ENCODE measurements around the gene PWP2. TPM values are rescaled to one million over a fixed set of nuclear protein-coding genes. Genes with fewer than 3 reads are reported as not detected.
"Not testable (repeated sequence)": the region's sequence is repeated elsewhere in the genome, so short reads cannot be mapped to it uniquely, and the experiment has no call there.

The PWP2 gene
- polyA plus RNA-seq, 2 donors: 2.2 to 3.2 TPM

DNA sequence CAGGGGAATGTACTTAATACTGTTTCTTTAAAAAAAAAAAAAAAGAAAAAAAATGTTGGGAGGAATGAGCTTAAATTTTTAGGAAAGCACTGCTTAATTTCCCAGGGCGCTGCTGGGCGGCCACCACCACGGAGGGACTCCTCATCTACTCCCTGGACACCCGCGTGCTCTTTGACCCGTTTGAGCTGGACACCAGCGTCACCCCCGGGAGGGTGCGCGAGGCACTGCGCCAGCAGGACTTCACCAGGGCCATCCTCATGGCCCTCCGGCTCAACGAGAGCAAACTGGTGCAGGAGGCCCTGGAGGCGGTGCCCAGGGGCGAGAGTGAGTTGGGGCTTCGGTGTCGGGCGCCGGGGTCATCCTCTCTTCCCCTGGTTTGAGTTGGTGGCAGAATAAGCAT, 20.6 kb downstream of the PWP2 start:
- H3K4me3 ChIP-seq (ENCODE audit: low read depth in 1 of 2, low read length in 2 of 2); H3K36me3 ChIP-seq (ENCODE audit: control insufficient read depth in 2 of 2, insufficient read depth in 2 of 2, low read length in 1 of 2); H3K27ac ChIP-seq (ENCODE audit: low read depth in 2 of 2, low read length in 1 of 2); H3K4me1 ChIP-seq (ENCODE audit: control insufficient read depth in 2 of 2, insufficient read depth in 2 of 2, low read length in 1 of 2); H3K9me3 ChIP-seq (ENCODE audit: control insufficient read depth in 2 of 2, insufficient read depth in 1 of 2, low read depth in 1 of 2, low read length in 1 of 2); H3K27me3 ChIP-seq (ENCODE audit: control insufficient read depth in 1 of 2, insufficient read depth in 2 of 2, low read length in 2 of 2): not testable (repeated sequence)
- WGBS, 2 donors: no CpG with 5 or more reads among the region's 19 CpGs

DNA sequence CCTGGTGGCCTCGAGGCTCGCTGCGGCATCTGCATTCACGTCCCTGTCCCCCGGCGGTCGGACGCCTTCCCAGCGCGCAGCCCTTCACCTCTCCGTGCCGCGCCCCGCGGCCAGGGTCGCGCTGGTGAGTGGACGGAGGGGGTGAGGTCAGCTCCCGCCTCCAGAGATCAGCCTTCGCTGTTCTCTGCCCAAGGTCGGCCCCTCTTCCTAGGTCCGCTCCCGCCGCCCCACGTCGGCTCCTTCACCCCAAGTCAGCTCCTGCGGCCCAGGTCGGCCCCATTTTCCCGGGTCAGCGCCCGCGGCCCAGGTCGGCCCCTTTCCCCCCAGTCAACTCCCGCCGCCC, 26.5 kb downstream of the PWP2 start:
- H3K4me1 ChIP-seq (ENCODE audit: control insufficient read depth in 2 of 2, insufficient read depth in 2 of 2, low read length in 1 of 2); H3K27me3 ChIP-seq (ENCODE audit: control insufficient read depth in 1 of 2, insufficient read depth in 2 of 2, low read length in 2 of 2); H3K4me3 ChIP-seq (ENCODE audit: low read depth in 1 of 2, low read length in 2 of 2); H3K27ac ChIP-seq (ENCODE audit: low read depth in 2 of 2, low read length in 1 of 2); H3K36me3 ChIP-seq (ENCODE audit: control insufficient read depth in 2 of 2, insufficient read depth in 2 of 2, low read length in 1 of 2); H3K9me3 ChIP-seq (ENCODE audit: control insufficient read depth in 2 of 2, insufficient read depth in 1 of 2, low read depth in 1 of 2, low read length in 1 of 2): not testable (repeated sequence)
- WGBS, 2 donors: no CpG with 5 or more reads among the region's 35 CpGs

- not testable (repeated sequence) for H3K4me1 ChIP-seq (ENCODE audit: control insufficient read depth in 2 of 2, insufficient read depth in 2 of 2, low read length in 1 of 2); H3K36me3 ChIP-seq (ENCODE audit: control insufficient read depth in 2 of 2, insufficient read depth in 2 of 2, low read length in 1 of 2); H3K4me3 ChIP-seq (ENCODE audit: low read depth in 1 of 2, low read length in 2 of 2); H3K27ac ChIP-seq (ENCODE audit: low read depth in 2 of 2, low read length in 1 of 2); H3K27me3 ChIP-seq (ENCODE audit: control insufficient read depth in 1 of 2, insufficient read depth in 2 of 2, low read length in 2 of 2); H3K9me3 ChIP-seq (ENCODE audit: control insufficient read depth in 2 of 2, insufficient read depth in 1 of 2, low read depth in 1 of 2, low read length in 1 of 2)
- WGBS, 2 donors: no CpG with 5 or more reads among the region's 8 CpGs
Observed at GRCh38 chr21:44134732-44135131, 27.5 kb downstream of the PWP2 start.

GRCh38 chr21:44138039-44138438, 30.8 kb downstream of the PWP2 start:
- H3K4me1 ChIP-seq (ENCODE audit: control insufficient read depth in 2 of 2, insufficient read depth in 2 of 2, low read length in 1 of 2); H3K27ac ChIP-seq (ENCODE audit: low read depth in 2 of 2, low read length in 1 of 2); H3K9me3 ChIP-seq (ENCODE audit: control insufficient read depth in 2 of 2, insufficient read depth in 1 of 2, low read depth in 1 of 2, low read length in 1 of 2); H3K4me3 ChIP-seq (ENCODE audit: low read depth in 1 of 2, low read length in 2 of 2); H3K36me3 ChIP-seq (ENCODE audit: control insufficient read depth in 2 of 2, insufficient read depth in 2 of 2, low read length in 1 of 2); H3K27me3 ChIP-seq (ENCODE audit: control insufficient read depth in 1 of 2, insufficient read depth in 2 of 2, low read length in 2 of 2): not testable (repeated sequence)
- no CpG with 5 or more reads among the region's 15 CpGs for WGBS, 2 donors

DNA sequence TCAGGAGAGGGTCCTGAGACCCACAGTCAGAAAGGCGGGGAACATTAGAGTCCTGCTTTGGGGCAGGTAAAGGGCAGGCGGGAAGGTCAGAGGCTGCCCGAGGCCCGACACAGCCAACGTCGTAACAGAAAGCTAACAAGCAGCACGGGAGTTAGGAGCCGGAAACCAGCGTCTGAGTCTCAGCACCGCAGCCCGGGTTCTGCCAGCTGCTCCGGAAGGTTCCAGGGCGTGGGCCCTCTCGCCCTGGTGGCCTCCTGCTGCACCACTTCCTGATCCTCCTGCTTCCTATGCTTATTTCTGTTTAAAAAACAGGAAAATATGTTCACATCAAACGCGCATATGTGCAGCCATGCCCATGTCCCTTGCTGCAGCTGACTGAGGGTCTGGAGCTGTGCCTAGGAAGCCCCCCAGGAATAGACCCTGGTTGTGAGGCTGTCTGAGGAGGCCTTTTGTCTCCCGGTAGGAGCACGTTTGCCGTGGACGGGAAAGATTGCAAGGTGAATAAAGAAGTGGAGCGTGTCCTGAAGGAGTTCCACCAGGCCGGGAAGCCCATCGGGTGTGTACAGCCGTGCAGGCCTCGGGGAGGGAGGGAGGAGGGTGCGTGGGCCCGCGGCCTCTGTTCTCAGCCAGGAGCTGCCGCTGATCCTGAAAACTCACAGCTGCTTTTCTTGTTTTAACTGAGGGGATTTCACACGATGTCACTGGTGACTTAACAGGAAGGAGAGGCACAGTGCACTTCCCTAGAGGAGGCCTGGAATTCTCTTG, 32.8 kb downstream of the PWP2 start:
- H3K27me3 ChIP-seq (ENCODE audit: control insufficient read depth in 1 of 2, insufficient read depth in 2 of 2, low read length in 2 of 2); H3K4me3 ChIP-seq (ENCODE audit: low read depth in 1 of 2, low read length in 2 of 2); H3K36me3 ChIP-seq (ENCODE audit: control insufficient read depth in 2 of 2, insufficient read depth in 2 of 2, low read length in 1 of 2); H3K4me1 ChIP-seq (ENCODE audit: control insufficient read depth in 2 of 2, insufficient read depth in 2 of 2, low read length in 1 of 2); H3K27ac ChIP-seq (ENCODE audit: low read depth in 2 of 2, low read length in 1 of 2); H3K9me3 ChIP-seq (ENCODE audit: control insufficient read depth in 2 of 2, insufficient read depth in 1 of 2, low read depth in 1 of 2, low read length in 1 of 2): not testable (repeated sequence)
- 70 to 80% methylated on average over 4 to 6 of the region's 30 CpGs for WGBS, 2 donors

DNA sequence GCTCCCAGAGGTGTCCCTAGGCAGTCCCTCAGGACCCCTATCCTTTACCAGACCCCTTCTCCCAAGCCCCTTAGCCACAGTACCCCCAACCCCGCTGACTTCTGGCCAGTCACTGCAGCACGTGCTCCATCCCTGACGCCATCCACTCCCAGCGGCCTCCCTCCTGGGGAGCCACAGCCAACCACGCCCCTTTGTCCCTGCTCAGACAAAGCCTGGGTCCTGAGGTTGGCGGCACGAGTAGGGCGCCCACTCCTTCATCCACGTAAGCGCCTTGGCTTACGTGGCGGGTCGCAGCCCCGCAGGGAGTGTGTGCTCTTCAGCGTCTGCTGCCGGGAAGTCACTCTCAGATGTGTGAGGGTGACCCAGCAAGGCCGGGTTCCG, 33.3 kb downstream of the PWP2 start:
- no CpG with 5 or more reads among the region's 18 CpGs for WGBS, 2 donors
- not testable (repeated sequence) for H3K9me3 ChIP-seq (ENCODE audit: control insufficient read depth in 2 of 2, insufficient read depth in 1 of 2, low read depth in 1 of 2, low read length in 1 of 2); H3K36me3 ChIP-seq (ENCODE audit: control insufficient read depth in 2 of 2, insufficient read depth in 2 of 2, low read length in 1 of 2); H3K27me3 ChIP-seq (ENCODE audit: control insufficient read depth in 1 of 2, insufficient read depth in 2 of 2, low read length in 2 of 2); H3K4me1 ChIP-seq (ENCODE audit: control insufficient read depth in 2 of 2, insufficient read depth in 2 of 2, low read length in 1 of 2); H3K27ac ChIP-seq (ENCODE audit: low read depth in 2 of 2, low read length in 1 of 2); H3K4me3 ChIP-seq (ENCODE audit: low read depth in 1 of 2, low read length in 2 of 2)

DNA sequence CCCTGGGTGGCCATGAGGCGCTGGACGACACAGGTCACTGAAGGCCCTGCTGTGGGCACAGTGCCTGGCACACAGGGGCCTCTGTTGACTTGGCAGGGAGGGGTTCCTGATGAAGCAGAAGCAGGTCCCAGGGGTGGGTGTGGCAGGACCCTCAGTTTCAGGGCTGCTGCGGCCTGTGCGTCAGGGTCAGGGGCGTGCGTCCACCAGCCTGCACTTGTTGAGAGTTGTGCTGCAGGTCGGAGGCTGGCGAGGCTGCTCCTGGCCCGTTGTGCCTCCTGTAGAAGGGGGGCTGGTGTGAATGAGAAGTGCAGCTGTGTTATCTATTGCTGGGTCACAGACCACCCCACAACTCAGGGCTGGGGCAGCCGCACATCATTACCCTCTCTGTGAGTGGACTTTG, 35.3 kb downstream of the PWP2 start:
- H3K4me3 ChIP-seq (ENCODE audit: low read depth in 1 of 2, low read length in 2 of 2); H3K36me3 ChIP-seq (ENCODE audit: control insufficient read depth in 2 of 2, insufficient read depth in 2 of 2, low read length in 1 of 2); H3K9me3 ChIP-seq (ENCODE audit: control insufficient read depth in 2 of 2, insufficient read depth in 1 of 2, low read depth in 1 of 2, low read length in 1 of 2); H3K27ac ChIP-seq (ENCODE audit: low read depth in 2 of 2, low read length in 1 of 2); H3K27me3 ChIP-seq (ENCODE audit: control insufficient read depth in 1 of 2, insufficient read depth in 2 of 2, low read length in 2 of 2); H3K4me1 ChIP-seq (ENCODE audit: control insufficient read depth in 2 of 2, insufficient read depth in 2 of 2, low read length in 1 of 2): not testable (repeated sequence)
- WGBS, 2 donors: no CpG with 5 or more reads among the region's 10 CpGs

DNA sequence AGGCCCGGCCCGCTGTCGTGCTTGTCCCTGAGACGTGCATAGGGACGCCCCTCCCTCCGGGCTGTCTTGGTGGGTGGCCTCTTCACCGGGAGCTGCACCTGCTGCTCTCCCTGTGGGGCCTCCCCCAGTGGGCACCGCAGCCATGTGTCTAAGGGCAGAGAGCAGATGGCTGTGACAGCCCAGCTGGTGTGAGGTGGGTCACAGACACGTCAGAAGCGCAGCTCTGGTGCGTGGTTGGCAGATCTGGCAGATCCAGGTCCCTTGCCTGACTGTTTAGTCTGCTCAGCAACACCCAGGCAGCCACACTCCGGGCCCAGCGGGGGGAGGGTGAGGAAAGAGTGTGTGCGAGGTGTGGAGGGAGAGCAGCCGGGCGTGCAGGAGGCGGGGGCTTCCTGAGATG, 36.2 kb downstream of the PWP2 start:
- not testable (repeated sequence) for H3K4me3 ChIP-seq (ENCODE audit: low read depth in 1 of 2, low read length in 2 of 2); H3K27me3 ChIP-seq (ENCODE audit: control insufficient read depth in 1 of 2, insufficient read depth in 2 of 2, low read length in 2 of 2); H3K4me1 ChIP-seq (ENCODE audit: control insufficient read depth in 2 of 2, insufficient read depth in 2 of 2, low read length in 1 of 2); H3K9me3 ChIP-seq (ENCODE audit: control insufficient read depth in 2 of 2, insufficient read depth in 1 of 2, low read depth in 1 of 2, low read length in 1 of 2); H3K36me3 ChIP-seq (ENCODE audit: control insufficient read depth in 2 of 2, insufficient read depth in 2 of 2, low read length in 1 of 2); H3K27ac ChIP-seq (ENCODE audit: low read depth in 2 of 2, low read length in 1 of 2)
- WGBS, 2 donors: no CpG with 5 or more reads among the region's 17 CpGs

GRCh38 chr21:44143996-44144395, 36.8 kb downstream of the PWP2 start:
- no CpG with 5 or more reads among the region's 8 CpGs for WGBS, 2 donors
- H3K27ac ChIP-seq (ENCODE audit: low read depth in 2 of 2, low read length in 1 of 2); H3K9me3 ChIP-seq (ENCODE audit: control insufficient read depth in 2 of 2, insufficient read depth in 1 of 2, low read depth in 1 of 2, low read length in 1 of 2); H3K27me3 ChIP-seq (ENCODE audit: control insufficient read depth in 1 of 2, insufficient read depth in 2 of 2, low read length in 2 of 2); H3K4me3 ChIP-seq (ENCODE audit: low read depth in 1 of 2, low read length in 2 of 2); H3K4me1 ChIP-seq (ENCODE audit: control insufficient read depth in 2 of 2, insufficient read depth in 2 of 2, low read length in 1 of 2); H3K36me3 ChIP-seq (ENCODE audit: control insufficient read depth in 2 of 2, insufficient read depth in 2 of 2, low read length in 1 of 2): not testable (repeated sequence)

DNA sequence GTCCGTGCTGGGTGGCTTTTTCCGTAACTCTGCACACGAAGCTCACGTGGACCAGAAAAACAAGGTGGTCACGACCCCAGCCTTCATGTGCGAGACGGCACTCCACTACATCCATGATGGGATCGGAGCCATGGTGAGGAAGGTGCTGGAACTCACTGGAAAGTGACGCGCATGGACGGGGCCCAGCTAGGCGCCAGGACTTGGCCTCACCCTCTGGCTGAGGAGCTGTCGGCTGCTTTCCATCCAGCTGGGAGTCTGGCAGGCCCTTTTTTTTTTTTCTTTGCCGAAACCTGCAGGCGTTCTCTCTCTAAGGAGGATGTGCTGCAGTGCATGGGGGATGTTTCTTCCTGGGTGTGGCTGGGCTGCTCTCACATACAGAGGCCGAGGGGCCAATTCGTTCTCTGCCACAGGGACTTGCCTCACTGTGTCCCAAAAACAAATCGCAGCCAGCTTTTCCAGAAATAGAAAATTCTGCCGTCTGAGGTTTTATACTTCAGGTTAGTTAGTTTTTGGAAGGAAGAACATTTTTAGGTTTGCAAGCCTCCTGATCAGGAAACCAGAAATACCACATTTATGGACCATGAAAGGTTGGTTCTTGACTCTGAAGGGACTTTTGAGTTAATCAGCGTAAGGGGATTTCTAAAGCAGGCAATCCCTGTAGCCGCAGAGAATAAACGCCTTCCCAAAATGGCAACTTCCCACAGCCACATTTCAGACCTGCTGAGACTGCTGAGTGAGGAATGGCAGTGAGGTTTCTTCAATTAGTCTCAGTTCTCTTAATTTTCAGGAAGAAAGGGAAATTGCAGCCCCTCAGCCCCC, 37.8 kb downstream of the PWP2 start:
- WGBS, 2 donors: no CpG with 5 or more reads among the region's 22 CpGs
- H3K27me3 ChIP-seq (ENCODE audit: control insufficient read depth in 1 of 2, insufficient read depth in 2 of 2, low read length in 2 of 2); H3K4me3 ChIP-seq (ENCODE audit: low read depth in 1 of 2, low read length in 2 of 2); H3K36me3 ChIP-seq (ENCODE audit: control insufficient read depth in 2 of 2, insufficient read depth in 2 of 2, low read length in 1 of 2); H3K9me3 ChIP-seq (ENCODE audit: control insufficient read depth in 2 of 2, insufficient read depth in 1 of 2, low read depth in 1 of 2, low read length in 1 of 2); H3K4me1 ChIP-seq (ENCODE audit: control insufficient read depth in 2 of 2, insufficient read depth in 2 of 2, low read length in 1 of 2); H3K27ac ChIP-seq (ENCODE audit: low read depth in 2 of 2, low read length in 1 of 2): not testable (repeated sequence)
